GM12873 (cell line): ENCODE data around the gene CDH7.

Experiments used
- CTCF ChIP-seq: IDR thresholded peaks from 2 replicates; pipeline ENCODE4 v1.5.1; 2012; ENCODE audit warnings: low read depth, mild to moderate bottlenecking, moderate library complexity, low read length, control low read depth; ENCODE audit not compliant: insufficient read depth; ENCODE audit errors: missing control alignments

The CDH7 gene

GRCh38 chr18:65852273-65852672, 101.5 kb downstream of the CDH7 start:
- TF ChIP-seq CTCF, result no peak

GRCh38 chr18:65859075-65859474, 108.3 kb downstream of the CDH7 start:
- TF ChIP-seq CTCF, result no peak

DNA sequence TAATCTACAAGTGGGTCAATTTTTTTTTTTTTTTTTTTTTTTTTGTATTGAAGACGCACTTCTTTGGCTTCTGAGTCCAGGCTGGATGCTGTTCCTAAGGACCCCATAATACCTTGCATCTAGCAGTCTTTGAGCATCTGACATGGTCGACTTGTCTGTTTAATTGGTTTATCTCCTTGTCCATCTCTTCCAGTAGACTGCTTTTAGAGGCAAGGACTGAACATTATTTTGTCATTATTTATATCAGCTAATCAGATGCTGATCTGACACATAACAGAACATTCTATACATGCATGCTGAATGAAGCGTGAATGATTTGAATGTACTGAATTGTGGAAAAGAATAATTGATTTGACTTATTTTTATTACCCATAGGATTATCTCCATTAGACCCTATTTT, 118.7 kb downstream of the CDH7 start:
- TF ChIP-seq CTCF, result no peak

GRCh38 chr18:65876310-65876709, 125.5 kb downstream of the CDH7 start:
- TF ChIP-seq CTCF, result no peak

- TF ChIP-seq CTCF, result no peak
Observed at GRCh38 chr18:65897292-65897691, 146.5 kb downstream of the CDH7 start.

DNA sequence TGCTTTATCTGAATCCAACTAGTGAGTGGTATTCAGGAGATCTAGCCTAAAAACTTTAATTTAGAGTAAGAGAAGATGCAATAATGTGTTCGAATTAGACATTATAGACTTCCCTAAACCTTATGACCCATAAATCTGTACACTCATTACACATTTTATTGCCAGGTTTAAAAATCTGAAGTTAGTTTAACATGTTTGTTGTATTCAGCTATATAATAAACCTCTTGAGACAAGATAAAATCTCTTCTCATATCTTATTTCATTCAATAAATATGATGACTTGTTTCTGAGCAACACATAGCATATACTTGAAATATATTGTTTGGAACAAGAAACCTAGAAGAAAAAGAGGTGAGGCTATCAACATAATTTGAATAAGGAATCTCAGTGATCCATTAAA, 150.7 kb downstream of the CDH7 start:
- no peak for TF ChIP-seq CTCF

- TF ChIP-seq CTCF, result no peak
Observed at GRCh38 chr18:65906621-65907034, 155.8 kb downstream of the CDH7 start.
